Measurements from ENCODE around the gene RBM22. TPM values are rescaled to one million over a fixed set of nuclear protein-coding genes. Genes with fewer than 3 reads are reported as not detected.

Gene RBM22
- total and polyA plus RNA-seq, 7 donors, result 24.6 to 34.1 (median 30.0) TPM

GRCh38 chr5:150694612-150695011, 6.2 kb downstream of the RBM22 start:
- H3K36me3 ChIP-seq, result peaks cover 54 to 93% (median 76%) of the 10 kb centered on the region in 4 donors
- TF ChIP-seq POLR2A (IDR thresholded peaks at IDR 0.05), result no peak
- no peak for TF ChIP-seq POLR2AphosphoS5 (IDR thresholded peaks at IDR 0.05)
- TF ChIP-seq CTCF (IDR thresholded peaks at IDR 0.05), result no peak
- H3K27me3 ChIP-seq, result no peaks in the 10 kb centered on the region
- H3K4me3 ChIP-seq, result no peak overlapping the region
- H3K4me1 ChIP-seq, result peaks cover 0 to 11% (median 8%) of the 10 kb centered on the region in 4 donors
- no peaks in the 10 kb centered on the region for H3K9me3 ChIP-seq
- H3K27ac ChIP-seq, result no peak overlapping the region
- 89 to 93% methylated on average over 3 of the region's 3 CpGs for WGBS, 2 donors
- intact Hi-C loops (cut with DNase I), result loop anchor here (5.0 kb wide), 1 partner anchor 132 kb away; no protein-coding TSS in a partner anchor
- no peak for DNase-seq

GRCh38 chr5:150692276-150692675, 8.6 kb downstream of the RBM22 start:
- 91 to 92% methylated on average over 3 of the region's 3 CpGs for WGBS, 2 donors
- intact Hi-C loops (cut with DNase I), result no loop called here
- no peaks in the 10 kb centered on the region for H3K9me3 ChIP-seq
- H3K27me3 ChIP-seq, result no peaks in the 10 kb centered on the region
- no peak overlapping the region for H3K27ac ChIP-seq
- DNase-seq, result no peak
- TF ChIP-seq POLR2A (IDR thresholded peaks at IDR 0.05), result no peak
- H3K4me3 ChIP-seq, result no peak overlapping the region
- H3K4me1 ChIP-seq, result no peaks in the 10 kb centered on the region
- H3K36me3 ChIP-seq, result peaks cover 42 to 83% (median 63%) of the 10 kb centered on the region in 4 donors

GRCh38 chr5:150690760-150691159, 10.1 kb downstream of the RBM22 start:
- Histone ChIP-seq H3K27ac (no peak overlapping the region), H3K27me3 (no peaks in the 10 kb centered on the region), H3K4me1 (no peaks in the 10 kb centered on the region), H3K9me3 (no peaks in the 10 kb centered on the region), H3K4me3 (no peak overlapping the region), H3K36me3 (peaks cover 29 to 67% (median 48%) of the 10 kb centered on the region in 4 donors)
- WGBS, 2 donors, result 79 to 85% methylated on average over 6 of the region's 6 CpGs
- no peak for TF ChIP-seq POLR2A (IDR thresholded peaks at IDR 0.05)
- no peak for TF ChIP-seq CTCF (IDR thresholded peaks at IDR 0.05)
- TF ChIP-seq EP300 (IDR thresholded peaks at IDR 0.05), result no peak
- no peak for TF ChIP-seq POLR2AphosphoS5 (IDR thresholded peaks at IDR 0.05)
- DNase-seq, result no peak
- intact Hi-C loops (cut with DNase I), result no loop called here

GRCh38 chr5:150689120-150689519, 11.7 kb downstream of the RBM22 start:
- H3K4me1 ChIP-seq, result no peaks in the 10 kb centered on the region
- H3K27ac ChIP-seq, result no peak overlapping the region
- H3K4me3 ChIP-seq, result no peak overlapping the region
- WGBS, 2 donors, result 71 to 86% methylated on average over 1 of the region's 1 CpG
- H3K27me3 ChIP-seq, result no peaks in the 10 kb centered on the region
- peaks cover 17 to 51% (median 32%) of the 10 kb centered on the region in 4 donors for H3K36me3 ChIP-seq
- no peaks in the 10 kb centered on the region for H3K9me3 ChIP-seq
- TF ChIP-seq POLR2A (IDR thresholded peaks at IDR 0.05), result no peak
- no peak for TF ChIP-seq POLR2AphosphoS5 (IDR thresholded peaks at IDR 0.05)
- TF ChIP-seq CTCF (IDR thresholded peaks at IDR 0.05), result no peak
- TF ChIP-seq EP300 (IDR thresholded peaks at IDR 0.05), result no peak
- intact Hi-C loops (cut with DNase I), result no loop called here
- DNase-seq, result no peak

GRCh38 chr5:150676578-150676977, 24.3 kb downstream of the RBM22 start:
- Histone ChIP-seq H3K36me3 (no peaks in the 10 kb centered on the region), H3K4me1 (peaks cover 0 to 18% (median 15%) of the 10 kb centered on the region in 4 donors), H3K27me3 (peaks cover 0 to 17% (median 6%) of the 10 kb centered on the region in 3 donors), H3K27ac (no peak overlapping the region), H3K4me3 (no peak overlapping the region), H3K9me3 (no peaks in the 10 kb centered on the region)
- DNase-seq, result no peak
- WGBS, 2 donors, result 92 to 94% methylated on average over 9 of the region's 9 CpGs
- no peak for TF ChIP-seq CTCF (IDR thresholded peaks at IDR 0.05)
- no peak for TF ChIP-seq EP300 (IDR thresholded peaks at IDR 0.05)
- no peak for TF ChIP-seq POLR2A (IDR thresholded peaks at IDR 0.05)
- TF ChIP-seq POLR2AphosphoS5 (IDR thresholded peaks at IDR 0.05), result no peak
- intact Hi-C loops (cut with DNase I), result no loop called here
